Keratinocyte (primary cell): ENCODE measurements around the gene SMTNL2. TPM values are rescaled to one million over a fixed set of nuclear protein-coding genes. Genes with fewer than 3 reads are reported as not detected.

ENCODE experiments used
- DNase-seq: peaks from one replicate; pipeline ENCODE4 v3.0.0-alpha.2; 2011; ENCODE audit warnings: low read depth, missing footprints, low spot score
- FAIRE-seq: peaks from 2 replicates; lab custom pipeline; 2011; peaks lifted over from hg19 to GRCh38; lab: Jason Lieb, UNC
- H2AFZ ChIP-seq: 2 replicates; pipeline ENCODE4 v1.6.0; 2012; ENCODE audit warnings: low read length, control low read depth, inconsistent platforms; ENCODE audit not compliant: control insufficient read depth
- H3K27ac ChIP-seq: 2 replicates; pipeline ENCODE4 v1.5.1; 2011; ENCODE audit warnings: low read length; ENCODE audit not compliant: control insufficient read depth, insufficient read depth
- H3K27me3 ChIP-seq: 3 replicates; pipeline ENCODE4 v1.6.0; 2011; ENCODE audit warnings: low read length; ENCODE audit not compliant: control insufficient read depth, insufficient read depth; ENCODE audit errors: extremely low read depth
- H3K36me3 ChIP-seq, 2 experiments: 2 replicates in 1 of 2; 3 replicates in 1 of 2; pipeline ENCODE4 v1.5.1; 2011; ENCODE audit warnings: low read length in 2 of 2, mild to moderate bottlenecking in 1 of 2; ENCODE audit not compliant: control insufficient read depth in 2 of 2, insufficient read depth in 2 of 2; ENCODE audit errors: extremely low read depth in 1 of 2
- H3K4me1 ChIP-seq: 3 replicates; pipeline ENCODE4 v1.5.1; 2011; ENCODE audit warnings: low read length; ENCODE audit not compliant: control insufficient read depth, insufficient read depth; ENCODE audit errors: extremely low read depth
- H3K4me2 ChIP-seq: 3 replicates; pipeline ENCODE4 v1.6.0; 2011; ENCODE audit warnings: low read depth, low read length; ENCODE audit not compliant: control insufficient read depth, insufficient read depth; ENCODE audit errors: extremely low read depth
- H3K4me3 ChIP-seq, 3 experiments: fragments of 200-600 bp in 1 of 3; sonication (generic) in 1 of 3; 2 replicates in 2 of 3; 3 replicates in 1 of 3; pipeline ENCODE4 v1.5.1; 2011 to 2016; ENCODE audit warnings: low read length in 3 of 3, mild to moderate bottlenecking in 3 of 3, control low read depth in 2 of 3, inconsistent platforms in 1 of 3, low read depth in 1 of 3, mixed read lengths in 1 of 3, mixed run types in 1 of 3, moderate library complexity in 1 of 3; ENCODE audit not compliant: control insufficient read depth in 2 of 3, insufficient read depth in 2 of 3; ENCODE audit errors: extremely low read depth in 1 of 3
- H3K79me2 ChIP-seq: 2 replicates; pipeline ENCODE4 v1.6.0; 2012; ENCODE audit warnings: low read length; ENCODE audit not compliant: control insufficient read depth, insufficient read depth
- H3K9ac ChIP-seq: 3 replicates; pipeline ENCODE4 v1.6.0; 2011; ENCODE audit warnings: low read length; ENCODE audit not compliant: control insufficient read depth, insufficient read depth; ENCODE audit errors: extremely low read depth
- H3K9me1 ChIP-seq: 3 replicates; pipeline ENCODE4 v1.6.0; 2011; ENCODE audit warnings: low read length; ENCODE audit not compliant: control insufficient read depth, insufficient read depth; ENCODE audit errors: extremely low read depth
- H3K9me3 ChIP-seq: 2 replicates; pipeline ENCODE4 v1.5.1; 2012; ENCODE audit warnings: low read depth, low read length; ENCODE audit not compliant: control insufficient read depth
- H4K20me1 ChIP-seq: 3 replicates; pipeline ENCODE4 v1.6.0; 2011; ENCODE audit warnings: low read length; ENCODE audit not compliant: control insufficient read depth, insufficient read depth; ENCODE audit errors: extremely low read depth
- CTCF ChIP-seq, 3 experiments: IDR thresholded peaks in 1 of 3; conservative IDR thresholded peaks in 1 of 3; optimal IDR thresholded peaks in 1 of 3; 2 replicates in 2 of 3; 3 replicates in 1 of 3; pipeline versions ENCODE3 to v1.5.1; 2011; ENCODE audit warnings: low read length in 3 of 3, mild to moderate bottlenecking in 3 of 3, moderate library complexity in 2 of 3, control low read depth in 1 of 3, inconsistent platforms in 1 of 3; ENCODE audit not compliant: insufficient read depth in 2 of 3; ENCODE audit errors: extremely low read depth in 1 of 3
- EZH2 ChIP-seq: IDR thresholded peaks from one replicate; pipeline ENCODE4 v1.6.1; 2012; ENCODE audit warnings: inconsistent platforms, mild to moderate bottlenecking, low read length, moderate library complexity
- dilution Hi-C: fragments of 300-500 bp; cut with MboI; formaldehyde crosslinking; loops from one replicate; pipeline ENCODE4 v1.7.0; 2020; ENCODE audit warnings: low sequenced_read_pairs; ENCODE audit not compliant: extremely low pct_ligation_motif_present
- polyA plus RNA-seq, 5 experiments: library from polyadenylated mRNA; depleted of rRNA in 3 of 5; stranded (reverse) in 3 of 5; stranded (forward) in 1 of 5; unstranded in 1 of 5; fragments of >200 nt; gene quantifications; 1 replicate in 1 of 5; 2 replicates in 3 of 5; 3 replicates in 1 of 5; pipeline versions ENCODE4 v1.2.1 to v1.2.3, GENCODE V29; 2011 to 2012; ENCODE audit warnings: missing spikeins in 2 of 5, low read depth in 1 of 5, low replicate concordance in 1 of 5
- small RNA-seq, 3 experiments: library from RNA; depleted of rRNA; stranded (forward); fragments of <200 nt; gene quantifications; one replicate each; pipeline ENCODE3, GENCODE V24; 2012; ENCODE audit warnings: low read depth in 3 of 3, low replicate concordance in 1 of 3; ENCODE audit not compliant: insufficient read length in 3 of 3

Gene SMTNL2
- polyA plus RNA-seq, 1 donor (not counting 4 experiments of a cell fraction or from before 2014, with no cell fraction given): not detected

GRCh38 chr17:4657678-4658077 is 73.3 kb downstream of the SMTNL2 start:
- H2AFZ ChIP-seq: no peak overlapping the region
- no peaks in the 10 kb centered on the region for H3K27me3 ChIP-seq
- DNase-seq (no peak), FAIRE-seq (no peak)
- no peaks in the 10 kb centered on the region for H3K9me1 ChIP-seq
- dilution Hi-C loops: no loop called here
- H3K4me3 ChIP-seq: no peak overlapping the region
- H3K4me2 ChIP-seq: no peak overlapping the region
- H3K9me3 ChIP-seq: no peaks in the 10 kb centered on the region
- H3K4me1 ChIP-seq: no peaks in the 10 kb centered on the region
- no peaks in the 10 kb centered on the region for H3K79me2 ChIP-seq
- H3K9ac ChIP-seq: no peak overlapping the region
- H3K36me3 ChIP-seq: no peaks in the 10 kb centered on the region
- H3K27ac ChIP-seq: no peak overlapping the region
- no peaks in the 10 kb centered on the region for H4K20me1 ChIP-seq
- no peak for TF ChIP-seq EZH2
- TF ChIP-seq CTCF (optimal IDR thresholded peaks at IDR 0.05 in 1 of 3, IDR thresholded peaks at IDR 0.05 in 1 of 3, conservative IDR thresholded peaks at IDR 0.05 in 1 of 3; ENCODE audit: extremely low read depth in 1 of 3, insufficient read depth in 2 of 3, low read length in 3 of 3): no peak

Small RNA genes lying within 50 kb of the gene (small RNA-seq; reads per million reads assigned to genes)
- gene RNU6-955P: 0 reads per million in 3 experiments

Other genes with a start within 250 kb of the SMTNL2 start
- gene UBE2G1, start 217.9 kb upstream of the SMTNL2 start, polyA plus RNA-seq: 52.1 to 86.2 TPM (median 60.1 TPM) in 3 replicates
- gene SPNS3, start 150.6 kb upstream of the SMTNL2 start, polyA plus RNA-seq: not detected in 3 replicates
- gene SPNS2, start 85.6 kb upstream of the SMTNL2 start, polyA plus RNA-seq: 0.04 to 0.33 TPM (median 0.10 TPM) in 3 replicates
- gene MYBBP1A, start 29.1 kb upstream of the SMTNL2 start, polyA plus RNA-seq: 20.0 to 39.8 TPM (median 20.5 TPM) in 3 replicates
- 0.69 to 1.4 TPM (median 0.93 TPM) in 3 replicates for gene GGT6, start 24.0 kb upstream of the SMTNL2 start, polyA plus RNA-seq
- gene ALOX15, start 57.1 kb downstream of the SMTNL2 start, polyA plus RNA-seq: 0.02 to 0.04 TPM (median 0.04 TPM) in 3 replicates
- gene PELP1, start 119.6 kb downstream of the SMTNL2 start, polyA plus RNA-seq: 5.7 to 19.7 TPM (median 8.9 TPM) in 3 replicates
- gene ARRB2, start 126.1 kb downstream of the SMTNL2 start, polyA plus RNA-seq: 7.5 to 12.8 TPM (median 11.5 TPM) in 3 replicates
- 36.9 to 41.5 TPM (median 39.6 TPM) in 3 replicates for gene MED11, start 146.9 kb downstream of the SMTNL2 start, polyA plus RNA-seq
- 0.14 to 0.31 TPM (median 0.25 TPM) in 3 replicates for gene ZMYND15, start 155.3 kb downstream of the SMTNL2 start, polyA plus RNA-seq
- gene CXCL16, start 155.4 kb downstream of the SMTNL2 start, polyA plus RNA-seq: 12.8 to 15.8 TPM (median 15.7 TPM) in 3 replicates
- gene TM4SF5, start 187.4 kb downstream of the SMTNL2 start, polyA plus RNA-seq: not detected in 3 replicates
- gene VMO1, start 201.8 kb downstream of the SMTNL2 start, polyA plus RNA-seq: 0.14 to 0.42 TPM in 2 of 3 replicates, not detected in the other
- gene GLTPD2, start 204.4 kb downstream of the SMTNL2 start, polyA plus RNA-seq: not detected in 3 replicates
- gene PSMB6, start 211.6 kb downstream of the SMTNL2 start, polyA plus RNA-seq: 191 to 245 TPM (median 225 TPM) in 3 replicates
- gene PLD2, start 222.6 kb downstream of the SMTNL2 start, polyA plus RNA-seq: 27.9 to 48.6 TPM (median 33.3 TPM) in 3 replicates
- gene MINK1, start 248.8 kb downstream of the SMTNL2 start, polyA plus RNA-seq: 82.8 to 101 TPM (median 93.7 TPM) in 3 replicates